Measurements from ENCODE around the gene TMPRSS3. TPM values are rescaled to one million over a fixed set of nuclear protein-coding genes. Genes with fewer than 3 reads are reported as not detected.

TMPRSS3 gene
- total and polyA plus RNA-seq, 9 of the 15 experiments (the other 6 are each of a cell fraction or from before 2014, with no cell fraction given) = 0.07 TPM; not detected in 8

DNA sequence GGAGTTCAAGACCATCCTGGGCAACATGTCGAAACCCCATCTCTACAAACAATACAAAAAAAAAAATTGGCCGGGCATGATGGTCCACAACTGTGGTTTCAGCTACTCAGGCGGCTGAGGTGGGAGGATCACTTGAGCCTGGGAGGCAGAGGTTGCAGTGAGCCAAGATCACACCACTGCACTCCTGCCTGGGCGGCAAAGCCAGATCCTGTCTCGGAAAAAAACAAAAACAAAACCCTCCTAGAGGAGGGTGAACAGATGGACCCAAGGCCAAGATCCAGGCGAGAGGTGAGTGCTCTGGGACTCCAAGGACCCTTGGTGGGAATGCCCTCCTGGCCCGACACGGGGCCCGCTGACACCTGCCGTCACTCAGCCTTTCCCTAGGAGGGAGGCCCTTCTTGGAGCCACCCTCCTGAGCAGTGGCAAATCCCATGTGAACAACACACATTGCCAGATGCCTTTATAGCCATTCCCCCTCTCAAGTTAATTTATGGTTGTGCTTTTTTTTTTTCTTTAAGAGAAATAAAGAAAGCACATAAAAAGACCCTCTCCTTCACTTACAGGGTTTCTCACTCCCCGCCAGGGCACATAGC lies 45.4 kb downstream of the TMPRSS3 start:
- TF ChIP-seq ZNF253 (CRISPR knock-in tag; conservative IDR thresholded peaks at IDR 0.05) (no peak), FOXP1 (CRISPR knock-in tag; IDR thresholded peaks at IDR 0.05) (no peak), PTRF (tag; IDR thresholded peaks at IDR 0.05) (no peak)
- Histone ChIP-seq H3K4me3 (no peak overlapping the region), H3K36me3 (ENCODE audit: control insufficient read depth, insufficient read depth, low read length) (no peaks in the 10 kb centered on the region), H2AFZ (ENCODE audit: low read depth, low read length) (no peak overlapping the region), H3K79me2 (ENCODE audit: control insufficient read depth, insufficient read depth, low read length) (no peaks in the 10 kb centered on the region), H3K4me2 (ENCODE audit: insufficient read depth, low read length) (no peak overlapping the region), H3K27me3 (ENCODE audit: control insufficient read depth in 2 of 2, insufficient read depth in 2 of 2, low read length in 2 of 2) (peaks cover 27 to 64% of the 10 kb centered on the region in 2 experiments), H3K9ac (ENCODE audit: insufficient read depth in 1 of 2, low read depth in 2 of 2, low read length in 2 of 2) (no peak overlapping the region; a peak in 1 of 4 replicates), H3K9me1 (ENCODE audit: control insufficient read depth, insufficient read depth, low read length) (no peaks in the 10 kb centered on the region), H3K9me3 (replicated peaks; ENCODE audit: control insufficient read depth, insufficient read depth, low read depth, low read length) (0 out of 2 replicates have a peak, but pooled peaks cover 2% of the 10 kb centered on the region), H4K20me1 (replicated peaks; ENCODE audit: control insufficient read depth, insufficient read depth, low read length) (no peaks in the 10 kb centered on the region; the same call in 1 of the 2 replicates), H3K27ac (ENCODE audit: extremely low read depth, low read depth, low read length) (no peak overlapping the region), H3K4me1 (replicated peaks in 1 of 2; ENCODE audit: control insufficient read depth in 2 of 2, insufficient read depth in 2 of 2, low read length in 2 of 2) (peaks cover 0 to 4% of the 10 kb centered on the region in 2 experiments; a peak in 1 of 5 replicates)
- peak; percentile 48; the same call in 1 of the 3 replicates for ATAC-seq
- intact Hi-C loops (cut with micrococcal nuclease) = no loop called here
- FAIRE-seq = no peak
- no peak for DNase-seq (ENCODE audit: extremely low read depth in 1 of 4, low spot score in 3 of 4)
- in situ Hi-C loops (cut with MboI) = no loop called here
- CTCF ChIA-PET (ENCODE audit: low intra/inter-chr PET ratio) = no interaction called here
- WGBS (ENCODE audit: insufficient coverage, low coverage, missing lambda C conversion rate) = under 1% methylated on average over 11 of the region's 11 CpGs
- POLR2A ChIA-PET = interaction anchor here (0.6 to 0.8 kb wide), 5 partner anchors 9 to 312 kb away, joined by 3 to 5 read pairs (median 3); no protein-coding TSS in a partner anchor
- BruUV-seq (replicated peaks) = no TSS peak
